ENCODE data around the gene IGFL2.
"Not testable (repeated sequence)": the region's sequence is repeated elsewhere in the genome, so short reads cannot be mapped to it uniquely, and the experiment has no call there.

The IGFL2 gene

GRCh38 chr19:46147791-46148288 lies at the start of gene IGFL2:
IGFL2 (plus strand) TSS chr19:46148238; CDS start chr19:46148279, 41 bp downstream.
- DNase-seq (ENCODE audit: low read depth, low spot score): no peak

GRCh38 chr19:46100344-46100743 lies 47.7 kb upstream of the IGFL2 start:
- DNase-seq (ENCODE audit: low read depth, low spot score): no peak

- DNase-seq (ENCODE audit: low read depth, low spot score): no peak
Measured at GRCh38 chr19:46101293-46101692, 46.7 kb upstream of the IGFL2 start.

- DNase-seq (ENCODE audit: low read depth, low spot score): not testable (repeated sequence)
Measured at GRCh38 chr19:46102333-46102732, 45.7 kb upstream of the IGFL2 start.

- DNase-seq (ENCODE audit: low read depth, low spot score): no peak
Measured at GRCh38 chr19:46107371-46107770, 40.7 kb upstream of the IGFL2 start.

GRCh38 chr19:46109876-46110275 lies 38.2 kb upstream of the IGFL2 start:
- no peak for DNase-seq (ENCODE audit: low read depth, low spot score)

- DNase-seq (ENCODE audit: low read depth, low spot score): no peak
Measured at GRCh38 chr19:46111376-46111775, 36.7 kb upstream of the IGFL2 start.

- no peak for DNase-seq (ENCODE audit: low read depth, low spot score)
Measured at GRCh38 chr19:46112527-46112926, 35.5 kb upstream of the IGFL2 start.

GRCh38 chr19:46113726-46114125 lies 34.3 kb upstream of the IGFL2 start:
- DNase-seq (ENCODE audit: low read depth, low spot score): no peak

GRCh38 chr19:46115396-46116106 lies 32.5 kb upstream of the IGFL2 start:
- no peak for DNase-seq (ENCODE audit: low read depth, low spot score)

- no peak for DNase-seq (ENCODE audit: low read depth, low spot score)
Measured at GRCh38 chr19:46116121-46116520, 31.9 kb upstream of the IGFL2 start.

- DNase-seq (ENCODE audit: low read depth, low spot score): no peak
Measured at GRCh38 chr19:46118136-46118535, 29.9 kb upstream of the IGFL2 start.

GRCh38 chr19:46124638-46125115 lies 23.4 kb upstream of the IGFL2 start, which contains the start of gene IGFL3:
IGFL3 (minus strand) TSS chr19:46124688; CDS start chr19:46124649, 39 bp downstream.
- no peak for DNase-seq (ENCODE audit: low read depth, low spot score)

- no peak for DNase-seq (ENCODE audit: low read depth, low spot score)
Measured at GRCh38 chr19:46125447-46125846, 22.6 kb upstream of the IGFL2 start.

- DNase-seq (ENCODE audit: low read depth, low spot score): no peak
Measured at GRCh38 chr19:46126086-46126580, 21.9 kb upstream of the IGFL2 start.

GRCh38 chr19:46131485-46132143 lies 16.4 kb upstream of the IGFL2 start:
- DNase-seq (ENCODE audit: low read depth, low spot score): no peak

- DNase-seq (ENCODE audit: low read depth, low spot score): no peak
Measured at GRCh38 chr19:46132508-46133100, 15.4 kb upstream of the IGFL2 start.

- DNase-seq (ENCODE audit: low read depth, low spot score): peak; percentile 60
Measured at GRCh38 chr19:46133101-46133627, 14.9 kb upstream of the IGFL2 start.

GRCh38 chr19:46133777-46134241 lies 14.2 kb upstream of the IGFL2 start:
- DNase-seq (ENCODE audit: low read depth, low spot score): no peak

GRCh38 chr19:46134527-46134926 lies 13.5 kb upstream of the IGFL2 start:
- DNase-seq (ENCODE audit: low read depth, low spot score): no peak

GRCh38 chr19:46137915-46138473 lies 10.0 kb upstream of the IGFL2 start:
- no peak for DNase-seq (ENCODE audit: low read depth, low spot score)

- no peak for DNase-seq (ENCODE audit: low read depth, low spot score)
Measured at GRCh38 chr19:46141421-46141820, 6.6 kb upstream of the IGFL2 start.

Data from smooth muscle cell of the brain vasculature (primary cell).